ENCODE measurements around the gene SOBP.

DNA sequence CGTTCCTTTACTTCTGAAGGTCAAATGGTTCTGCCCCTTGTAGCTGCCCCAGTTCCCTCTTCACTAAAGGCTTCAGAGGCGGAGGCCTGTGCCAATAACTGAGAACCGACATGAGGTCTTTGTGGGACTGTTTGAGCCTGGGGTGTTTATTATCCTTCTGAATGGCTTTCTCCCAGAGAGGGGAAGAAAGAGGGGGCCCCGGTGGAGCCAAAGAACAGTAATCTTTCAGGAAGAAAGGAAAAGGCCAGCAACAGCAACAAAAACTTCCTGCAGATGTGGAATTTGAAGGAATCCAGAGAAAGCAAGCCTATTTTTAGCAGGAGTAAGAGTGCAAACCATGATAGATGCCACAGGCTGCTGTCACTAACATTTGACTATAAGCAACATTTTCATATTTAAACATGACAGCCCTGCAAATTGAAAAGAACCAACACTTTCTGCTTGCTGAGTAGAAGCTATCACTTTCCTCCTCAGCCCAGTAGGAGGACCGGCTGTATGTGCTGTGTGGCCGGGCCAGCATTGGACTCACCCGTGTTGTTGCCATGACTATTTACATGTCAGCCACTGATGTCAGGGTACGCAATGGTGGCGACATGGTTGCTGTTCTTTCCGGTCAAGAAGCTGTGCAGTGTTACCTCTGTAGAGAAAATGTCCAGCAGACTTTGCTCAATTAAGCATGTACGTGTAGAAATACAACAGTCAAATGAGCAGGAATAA, 121.3 kb downstream of the SOBP start:
- TF ChIP-seq, protein P1, sequence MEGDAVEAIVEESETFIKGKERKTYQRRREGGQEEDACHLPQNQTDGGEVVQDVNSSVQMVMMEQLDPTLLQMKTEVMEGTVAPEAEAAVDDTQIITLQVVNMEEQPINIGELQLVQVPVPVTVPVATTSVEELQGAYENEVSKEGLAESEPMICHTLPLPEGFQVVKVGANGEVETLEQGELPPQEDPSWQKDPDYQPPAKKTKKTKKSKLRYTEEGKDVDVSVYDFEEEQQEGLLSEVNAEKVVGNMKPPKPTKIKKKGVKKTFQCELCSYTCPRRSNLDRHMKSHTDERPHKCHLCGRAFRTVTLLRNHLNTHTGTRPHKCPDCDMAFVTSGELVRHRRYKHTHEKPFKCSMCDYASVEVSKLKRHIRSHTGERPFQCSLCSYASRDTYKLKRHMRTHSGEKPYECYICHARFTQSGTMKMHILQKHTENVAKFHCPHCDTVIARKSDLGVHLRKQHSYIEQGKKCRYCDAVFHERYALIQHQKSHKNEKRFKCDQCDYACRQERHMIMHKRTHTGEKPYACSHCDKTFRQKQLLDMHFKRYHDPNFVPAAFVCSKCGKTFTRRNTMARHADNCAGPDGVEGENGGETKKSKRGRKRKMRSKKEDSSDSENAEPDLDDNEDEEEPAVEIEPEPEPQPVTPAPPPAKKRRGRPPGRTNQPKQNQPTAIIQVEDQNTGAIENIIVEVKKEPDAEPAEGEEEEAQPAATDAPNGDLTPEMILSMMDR (IDR thresholded peaks at IDR 0.05), result no peak
- no peak for TF ChIP-seq POLR2A (IDR thresholded peaks at IDR 0.05)
